CD4-positive, alpha-beta T cell (primary cell): ENCODE results near the gene AGAP1. TPM values are rescaled to one million over a fixed set of nuclear protein-coding genes. Genes with fewer than 3 reads are reported as not detected.

Source experiments
- ATAC-seq: fragments of 200-7000 bp; cut with Tn5 transposase; one replicate; pipeline ENCODE4 v1.10.0; 2022; ENCODE audit warnings: mild to moderate bottlenecking; ENCODE audit not compliant: poor library complexity
- CTCF ChIA-PET: fragments of 350-600 bp; sonication (Branson Sonifier 250); formaldehyde crosslinking; loops from one replicate; lab custom pipeline; 2021; ENCODE audit warnings: antibody characterized with exemption, inconsistent platforms; lab: Charles Lee
- POLR2A ChIA-PET: fragments of 350-600 bp; sonication (Branson Sonifier 250); formaldehyde crosslinking; loops from one replicate; lab custom pipeline; 2021; ENCODE audit warnings: antibody characterized with exemption, inconsistent platforms; lab: Charles Lee
- DNase-seq, 14 experiments: peaks; one replicate each; pipeline ENCODE4 v3.0.0-alpha.2; 2013 to 2020; ENCODE audit warnings: mixed read lengths in 2 of 14
- H3K27ac ChIP-seq, 2 donors: one replicate each; pipeline versions ENCODE4 v1.5.1 to v1.7.0; 2013; ENCODE audit warnings: low read length in 2 of 2, low read depth in 1 of 2, mild to moderate bottlenecking in 1 of 2
- H3K27me3 ChIP-seq, 2 experiments: 1 replicate in 1 of 2; 2 replicates in 1 of 2; pipeline versions ENCODE4 v1.6.1 to v1.7.0; 2013; ENCODE audit warnings: low read length in 2 of 2, control low read depth in 1 of 2, mild to moderate bottlenecking in 1 of 2, moderate library complexity in 1 of 2; ENCODE audit not compliant: insufficient read depth in 2 of 2, control insufficient read depth in 1 of 2
- H3K36me3 ChIP-seq: one replicate; pipeline ENCODE4 v1.6.1; 2013; ENCODE audit warnings: low read length, control low read depth; ENCODE audit not compliant: insufficient read depth
- H3K4me1 ChIP-seq: one replicate; pipeline ENCODE4 v1.6.1; 2013; ENCODE audit warnings: low read length, control low read depth; ENCODE audit not compliant: insufficient read depth
- H3K4me3 ChIP-seq: one replicate; pipeline ENCODE4 v1.5.1; 2013; ENCODE audit warnings: mild to moderate bottlenecking, low read length, moderate library complexity
- H3K9me3 ChIP-seq, 2 experiments: 1 replicate in 1 of 2; 2 replicates in 1 of 2; pipeline versions ENCODE4 v1.6.1 to v1.7.0; 2013; ENCODE audit warnings: low read length in 2 of 2, mild to moderate bottlenecking in 2 of 2, control low read depth in 1 of 2, moderate library complexity in 1 of 2; ENCODE audit not compliant: control insufficient read depth in 1 of 2, insufficient read depth in 1 of 2
- H3K27ac Mint-ChIP-seq: one replicate; pipeline ENCODE4 v1.8.0; 2020; ENCODE audit warnings: mixed read lengths
- H3K27me3 Mint-ChIP-seq: one replicate; pipeline ENCODE4 v1.8.0; 2021; ENCODE audit warnings: mixed read lengths
- H3K36me3 Mint-ChIP-seq: one replicate; pipeline ENCODE4 v1.8.0; 2021; ENCODE audit warnings: low read depth, mixed read lengths
- H3K4me1 Mint-ChIP-seq: one replicate; pipeline ENCODE4 v1.8.0; 2021; ENCODE audit warnings: low read depth, mixed read lengths
- H3K4me3 Mint-ChIP-seq: one replicate; pipeline ENCODE4 v1.8.0; 2020; ENCODE audit warnings: mild to moderate bottlenecking, mixed read lengths
- H3K9me3 Mint-ChIP-seq: one replicate; pipeline ENCODE4 v1.8.0; 2020; ENCODE audit warnings: mixed read lengths
- CTCF ChIP-seq: fragments of 200-600 bp; IDR thresholded peaks from one replicate; pipeline ENCODE4 v1.8.0; 2022; ENCODE audit warnings: antibody characterized with exemption, mild to moderate bottlenecking
- intact Hi-C, 2 experiments: fragments of 100-400 bp; cut with DNase I in 1 of 2; cut with micrococcal nuclease in 1 of 2; formaldehyde crosslinking; loops; one replicate each; pipeline versions ENCODE4 v1.15.1 to v1.9.0; 2023 to 2025; cut with DNase I, micrococcal nuclease
- total RNA-seq, 174 experiments: library from RNA in 2 of 174; stranded (reverse) in 2 of 174; gene quantifications; one replicate each; pipeline ENCODE4 v1.2.3 and lab custom pipeline; 2021 to 2026

The AGAP1 gene
- total RNA-seq, 2 experiments from 2014 or later: 2.6 to 3.1 TPM

- Mint-ChIP-seq H3K4me3 (peak overlapping the region; percentile 58), H3K36me3 (no peaks in the 10 kb centered on the region), H3K4me1 (peaks cover 20% of the 10 kb centered on the region), H3K27ac (no peak overlapping the region), H3K9me3 (no peaks in the 10 kb centered on the region), H3K27me3 (peaks cover 66% of the 10 kb centered on the region)
- DNase-seq: no peak
- Histone ChIP-seq H3K36me3 (no peaks in the 10 kb centered on the region), H3K4me3 (no peak overlapping the region), H3K27me3 (peaks cover 65 to 90% of the 10 kb centered on the region in 2 experiments), H3K4me1 (peaks cover 7% of the 10 kb centered on the region), H3K9me3 (peaks cover 0 to 37% of the 10 kb centered on the region in 2 experiments), H3K27ac (no peak overlapping the region)
- POLR2A ChIA-PET: no interaction called here
- CTCF ChIA-PET: no interaction called here
- ATAC-seq: no peak
- intact Hi-C loops: no loop called here
- no peak for TF ChIP-seq CTCF
These were observed 672.3 kb downstream of the AGAP1 start for GRCh38 chr2:236165842-236166795.

GRCh38 chr2:236166796-236167296, 673.0 kb downstream of the AGAP1 start:
- CTCF ChIA-PET: no interaction called here
- Histone ChIP-seq H3K27ac (no peak overlapping the region), H3K36me3 (no peaks in the 10 kb centered on the region), H3K4me1 (peaks cover 9% of the 10 kb centered on the region), H3K9me3 (peaks cover 0 to 35% of the 10 kb centered on the region in 2 experiments), H3K4me3 (no peak overlapping the region), H3K27me3 (peaks cover 68 to 90% of the 10 kb centered on the region in 2 experiments)
- no peaks in the 10 kb centered on the region for H3K36me3 Mint-ChIP-seq
- intact Hi-C loops: no loop called here
- ATAC-seq (no peak), DNase-seq (no peak)
- TF ChIP-seq CTCF: no peak
- no peak overlapping the region for H3K27ac Mint-ChIP-seq
- H3K27me3 Mint-ChIP-seq: peaks cover 63% of the 10 kb centered on the region
- H3K9me3 Mint-ChIP-seq: no peaks in the 10 kb centered on the region
- H3K4me3 Mint-ChIP-seq: no peak overlapping the region
- peaks cover 21% of the 10 kb centered on the region for H3K4me1 Mint-ChIP-seq
- POLR2A ChIA-PET: no interaction called here

GRCh38 chr2:236167297-236168109, 673.7 kb downstream of the AGAP1 start:
- ChIA-PET CTCF (no interaction called here), POLR2A (no interaction called here)
- Histone ChIP-seq H3K27me3 (peaks cover 62 to 89% of the 10 kb centered on the region in 2 experiments), H3K36me3 (no peaks in the 10 kb centered on the region), H3K4me3 (no peak overlapping the region), H3K27ac (no peak overlapping the region), H3K9me3 (peaks cover 0 to 29% of the 10 kb centered on the region in 2 experiments), H3K4me1 (peaks cover 9% of the 10 kb centered on the region)
- DNase-seq (no peak), ATAC-seq (no peak)
- Mint-ChIP-seq H3K36me3 (no peaks in the 10 kb centered on the region), H3K4me3 (no peak overlapping the region), H3K27me3 (peaks cover 62% of the 10 kb centered on the region), H3K4me1 (peaks cover 25% of the 10 kb centered on the region), H3K27ac (no peak overlapping the region), H3K9me3 (no peaks in the 10 kb centered on the region)
- intact Hi-C loops: no loop called here
- TF ChIP-seq CTCF: no peak
